DLD1 (cell line): ENCODE data around the gene RERE.

Experiments used
- in situ Hi-C: cut with HindIII; loops from 2 replicates; pipeline ENCODE4 v1.10.0; 2017; ENCODE audit warnings: low sequenced_read_pairs

The RERE gene

DNA sequence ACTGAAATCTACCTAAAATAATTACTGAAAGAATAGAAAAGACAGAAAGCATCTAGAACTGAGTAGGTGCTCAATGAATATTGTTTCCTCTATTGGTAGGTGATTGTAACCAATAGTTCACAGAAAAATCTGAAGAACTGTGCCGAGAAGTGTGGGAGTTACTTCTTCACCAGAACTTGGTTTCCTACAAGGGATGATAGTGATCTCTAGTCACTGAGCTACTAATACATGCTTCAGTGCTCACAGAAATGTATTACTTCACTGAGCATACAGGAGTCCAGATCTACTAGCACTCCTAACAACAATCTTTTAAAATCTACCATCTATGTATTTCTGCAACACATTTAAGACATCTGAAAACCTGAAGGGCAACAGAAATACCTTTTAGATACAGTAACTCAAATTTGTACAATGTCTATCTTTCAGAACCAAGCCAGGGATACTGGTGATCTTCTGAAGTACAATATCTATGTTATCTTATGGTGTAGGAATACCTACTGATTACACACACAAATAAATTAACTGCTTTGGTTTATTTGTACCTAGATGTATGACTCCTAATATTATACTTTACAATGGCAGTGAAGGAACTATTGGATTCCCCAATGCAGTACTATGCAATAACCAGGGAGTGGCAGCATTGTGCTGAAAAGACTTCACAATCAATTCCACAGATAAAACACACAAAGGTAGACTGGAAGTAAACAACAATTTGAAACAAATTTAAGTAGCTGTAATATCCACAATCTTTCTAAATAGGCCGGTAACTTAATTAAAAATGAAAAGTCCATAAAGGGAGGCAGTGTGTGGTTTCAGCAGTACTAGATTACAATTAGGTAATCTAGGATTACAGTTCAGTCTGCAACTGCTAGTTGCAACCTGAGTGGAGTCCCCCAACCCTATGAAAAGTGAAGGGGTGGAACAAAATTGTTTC is 256.6 kb downstream of the RERE start:
- in situ Hi-C loops, result loop anchor here (25.0 kb wide), 1 partner anchor 176 kb away; no protein-coding TSS in a partner anchor

- in situ Hi-C loops, result loop anchor here (25.0 kb wide), 1 partner anchor 177 kb away; no protein-coding TSS in a partner anchor
Measured at GRCh38 chr1:8560035-8560434, 257.4 kb downstream of the RERE start.

DNA sequence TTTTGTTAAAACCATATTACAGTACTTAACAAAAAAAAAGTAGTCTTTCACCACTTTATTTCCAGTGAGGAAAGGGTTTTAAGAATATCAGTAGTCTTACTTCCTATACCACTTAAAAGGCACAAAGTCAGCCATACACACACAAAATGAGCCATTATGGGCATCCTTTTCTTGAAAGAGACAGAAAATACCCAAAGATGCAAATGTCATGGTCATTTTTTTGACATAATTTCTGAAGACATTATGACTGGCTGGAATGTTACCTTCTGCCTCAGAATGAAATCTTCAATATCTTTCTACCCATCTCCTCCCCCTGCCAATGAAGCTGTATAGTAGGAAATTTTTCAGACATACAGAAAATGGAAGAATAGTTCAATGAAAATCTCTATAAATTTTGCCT is 261.9 kb downstream of the RERE start:
- in situ Hi-C loops, result loop anchor here (25.0 kb wide), 1 partner anchor 182 kb away; no protein-coding TSS in a partner anchor

- in situ Hi-C loops, result loop anchor here (25.0 kb wide), 1 partner anchor 182 kb away; no protein-coding TSS in a partner anchor
Measured at GRCh38 chr1:8554956-8555534, 262.4 kb downstream of the RERE start.

- in situ Hi-C loops, result loop anchor here (25.0 kb wide), 1 partner anchor 184 kb away; no protein-coding TSS in a partner anchor
Measured at GRCh38 chr1:8552820-8553397, 264.5 kb downstream of the RERE start.

DNA sequence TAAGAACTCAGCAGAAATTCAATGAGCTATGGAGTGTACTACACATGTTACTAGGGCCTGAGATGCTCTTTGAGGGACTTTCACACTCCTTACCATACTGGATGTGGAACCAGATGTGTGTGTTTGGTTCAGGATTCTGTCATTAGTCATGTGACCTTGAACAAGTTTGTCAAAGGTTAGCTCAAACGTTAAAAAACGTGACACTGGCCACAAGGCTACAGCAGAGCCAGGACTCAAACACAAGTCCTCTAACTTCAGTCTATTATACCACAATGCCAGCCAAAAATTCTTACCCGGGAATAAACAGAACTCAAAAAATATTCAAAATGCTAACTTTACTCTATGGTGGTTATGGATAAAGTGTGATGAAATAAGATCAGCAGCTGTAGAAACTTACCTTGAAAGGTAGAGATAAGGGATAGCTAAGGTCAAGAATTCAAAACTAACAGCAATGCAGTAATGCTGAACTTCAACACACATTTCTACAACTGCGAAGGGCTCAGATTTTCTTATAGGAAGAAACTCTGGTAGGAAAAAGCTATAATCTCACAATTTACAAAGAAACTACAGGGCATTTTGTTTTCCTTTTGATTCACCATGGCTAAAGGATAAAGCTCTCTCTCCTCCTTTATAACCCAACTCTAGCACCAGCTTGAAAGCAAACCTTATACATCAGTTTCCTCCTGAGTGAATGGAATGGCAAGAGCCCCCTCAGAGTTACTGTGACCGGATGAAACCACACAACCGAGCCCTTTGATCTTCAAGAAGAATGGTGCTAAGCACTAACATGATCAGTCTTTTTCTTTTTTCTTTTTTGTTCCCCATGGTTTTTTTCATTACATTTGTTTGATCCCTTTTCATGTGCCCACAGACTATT is 265.6 kb downstream of the RERE start:
- in situ Hi-C loops, result loop anchor here (25.0 kb wide), 1 partner anchor 185 kb away; no protein-coding TSS in a partner anchor

GRCh38 chr1:8551057-8551456 is 266.4 kb downstream of the RERE start:
- in situ Hi-C loops, result loop anchor here (25.0 kb wide), 1 partner anchor 186 kb away; no protein-coding TSS in a partner anchor

DNA sequence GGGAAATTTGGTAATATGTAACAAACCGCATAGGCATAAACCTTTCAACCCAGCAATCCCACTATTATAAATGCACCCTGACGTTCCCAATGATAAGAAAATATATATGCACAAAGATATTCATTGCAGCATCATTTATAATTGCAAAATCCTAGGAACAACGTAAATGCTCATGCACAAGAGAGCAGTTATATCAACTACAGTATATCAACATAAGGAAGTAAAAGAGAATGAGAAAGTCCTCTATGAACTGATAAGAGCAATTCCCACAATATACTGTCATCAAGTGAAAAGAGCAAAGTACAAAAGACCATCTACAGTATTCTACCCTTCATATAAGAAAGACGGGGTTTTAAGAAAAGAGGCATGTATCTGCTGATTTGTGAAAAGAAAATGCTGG is 269.6 kb downstream of the RERE start:
- in situ Hi-C loops, result no loop called here

DNA sequence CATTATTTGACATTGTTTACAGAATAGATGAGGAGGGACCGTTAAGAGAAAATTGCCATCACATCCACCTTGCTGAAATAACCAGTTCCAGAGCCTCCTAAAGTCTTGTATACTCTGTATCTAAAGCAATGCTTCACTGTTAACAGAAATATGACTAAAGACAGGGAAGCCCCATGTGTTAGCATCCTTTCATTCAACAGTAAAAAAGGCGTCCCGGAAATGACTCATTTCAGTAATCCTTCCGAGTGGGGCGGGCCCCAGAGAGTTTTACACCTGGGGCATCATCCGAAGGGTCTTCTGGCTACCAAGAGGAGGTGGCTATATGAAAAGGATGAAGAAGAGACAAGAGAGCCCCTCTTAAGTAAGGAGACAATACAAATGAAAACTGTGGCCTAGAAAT is 272.4 kb downstream of the RERE start:
- in situ Hi-C loops, result no loop called here

- in situ Hi-C loops, result no loop called here
Measured at GRCh38 chr1:8544644-8545043, 272.8 kb downstream of the RERE start.

DNA sequence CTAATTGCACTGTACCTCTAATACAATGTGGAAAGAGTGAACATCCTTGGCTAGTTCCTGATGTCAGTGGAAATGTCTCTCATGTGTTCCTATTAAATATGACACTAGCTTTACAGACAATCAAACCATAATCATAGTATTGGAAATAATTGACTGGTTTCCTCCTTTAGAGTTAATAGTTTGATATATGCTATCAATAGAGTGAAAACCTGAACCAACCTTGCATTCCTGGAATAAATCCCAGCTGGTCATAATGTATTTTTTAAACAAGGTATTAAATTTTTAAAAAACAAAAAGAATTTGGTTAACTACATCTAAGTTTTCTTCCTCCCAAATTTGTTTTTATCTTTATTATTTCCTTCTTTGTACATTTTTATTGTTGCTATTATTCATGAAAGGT is 273.5 kb downstream of the RERE start:
- in situ Hi-C loops, result no loop called here

DNA sequence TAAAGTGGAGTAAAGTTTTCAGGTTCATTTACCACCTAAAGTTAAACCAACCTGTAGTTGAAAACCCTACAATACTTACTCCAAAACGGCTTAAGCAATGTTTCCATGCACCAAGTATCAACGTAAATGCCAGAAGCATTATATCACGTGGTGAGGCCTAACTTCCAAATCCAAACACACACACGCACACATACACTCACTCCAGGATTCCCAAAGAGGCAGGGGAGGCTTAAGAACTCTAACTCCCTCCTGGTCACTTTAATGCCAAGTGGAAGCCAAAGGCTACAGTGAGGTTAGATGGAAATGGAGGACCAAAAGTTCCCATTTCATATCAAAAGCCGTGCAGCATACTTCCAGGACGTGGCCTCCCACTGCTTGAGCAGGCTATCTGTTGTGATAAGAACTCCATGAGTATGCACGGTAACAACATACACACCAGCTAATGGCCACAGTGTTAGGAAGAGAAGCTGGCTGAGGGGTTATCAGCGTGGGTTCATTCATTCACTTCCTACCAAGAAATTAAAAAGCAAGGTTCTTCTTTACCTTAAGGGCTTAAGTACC is 275.4 kb downstream of the RERE start:
- in situ Hi-C loops, result no loop called here

DNA sequence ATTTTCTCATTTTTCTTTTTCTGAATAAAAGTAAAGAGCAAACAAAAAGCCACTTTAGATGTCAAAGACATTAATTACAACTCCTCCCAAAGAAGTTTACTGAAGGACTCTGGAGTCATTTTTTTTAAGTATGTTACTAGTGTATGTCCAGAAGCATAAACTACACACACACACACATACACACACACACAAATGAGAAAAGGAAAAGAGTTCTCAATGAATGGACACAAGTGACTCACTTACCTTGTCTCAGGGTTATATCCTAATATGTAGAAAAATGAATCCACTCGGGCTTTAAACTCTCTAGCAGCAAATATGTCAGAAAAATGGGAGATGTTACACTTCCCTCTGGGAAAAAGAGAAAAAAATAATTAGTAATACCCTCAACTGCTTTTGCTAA is 276.5 kb downstream of the RERE start:
- in situ Hi-C loops, result no loop called here

GRCh38 chr1:8540261-8540941 is 277.0 kb downstream of the RERE start:
- in situ Hi-C loops, result no loop called here

DNA sequence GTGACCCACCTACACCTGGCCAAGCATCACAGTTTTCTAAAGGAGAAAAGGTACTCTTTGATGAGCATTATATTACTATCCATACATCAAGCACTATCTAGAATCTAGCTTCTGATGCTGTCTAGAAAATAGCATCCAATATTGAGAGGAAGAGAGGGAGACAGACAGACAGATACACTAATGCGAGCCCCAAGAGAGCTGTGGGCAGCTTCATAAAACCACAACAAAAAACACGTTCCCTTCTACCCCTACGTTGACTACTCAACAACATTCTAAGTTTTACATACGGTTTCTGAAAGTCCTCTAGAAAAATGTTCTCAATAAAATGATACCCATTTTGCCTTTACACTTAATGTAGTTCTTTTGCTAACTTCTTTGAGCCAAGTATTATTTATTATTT is 277.8 kb downstream of the RERE start:
- in situ Hi-C loops, result no loop called here

- in situ Hi-C loops, result no loop called here
Measured at GRCh38 chr1:8538502-8538901, 278.9 kb downstream of the RERE start.

GRCh38 chr1:8537991-8538390 is 279.4 kb downstream of the RERE start:
- in situ Hi-C loops, result no loop called here

DNA sequence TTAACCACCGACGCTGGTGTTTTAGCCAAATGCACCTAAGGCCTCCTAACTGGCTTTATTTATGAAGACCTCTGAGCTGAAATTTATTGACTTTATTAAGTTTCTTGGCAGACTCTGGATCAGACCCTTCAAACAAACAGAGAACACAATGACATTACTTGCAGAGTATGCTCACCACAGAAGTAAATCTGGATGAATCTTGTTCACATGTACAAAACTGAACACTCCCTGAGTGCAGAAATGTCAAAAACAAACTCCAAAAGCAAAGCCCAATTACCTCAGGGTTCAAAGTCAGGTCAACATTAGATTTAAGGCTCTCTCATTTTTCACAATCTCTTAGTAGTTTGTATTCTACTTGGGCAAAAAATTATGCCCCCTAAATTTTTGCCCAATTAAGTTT is 280.9 kb downstream of the RERE start:
- in situ Hi-C loops, result no loop called here

GRCh38 chr1:8533907-8534306 is 283.5 kb downstream of the RERE start:
- in situ Hi-C loops, result no loop called here

GRCh38 chr1:8533124-8533523 is 284.3 kb downstream of the RERE start:
- in situ Hi-C loops, result no loop called here
